ENCODE results near the gene GUCY2C. TPM values are rescaled to one million over a fixed set of nuclear protein-coding genes. Genes with fewer than 3 reads are reported as not detected.

The GUCY2C gene
- total and polyA plus RNA-seq, 8 donors: 0.40 to 0.64 (median 0.50) TPM; not detected in 2

GRCh38 chr12:14710632-14711320, 14.4 kb upstream of the GUCY2C start:
- Histone ChIP-seq H3K9me3 (no peaks in the 10 kb centered on the region), H3K36me3 (no peaks in the 10 kb centered on the region), H3K27me3 (peaks cover 0 to 25% of the 10 kb centered on the region in 2 donors), H3K4me1 (no peaks in the 10 kb centered on the region), H3K27ac (no peak overlapping the region), H3K4me3 (no peak overlapping the region)
- ATAC-seq: no peak
- no peak for DNase-seq
- TF ChIP-seq CTCF (IDR thresholded peaks at IDR 0.05): no peak
- intact Hi-C loops (cut with DNase I): no loop called here

GRCh38 chr12:14701809-14702568, 5.6 kb upstream of the GUCY2C start:
- no peak for ATAC-seq
- Histone ChIP-seq H3K27me3 (no peaks in the 10 kb centered on the region), H3K9me3 (no peaks in the 10 kb centered on the region), H3K4me3 (no peak overlapping the region), H3K27ac (no peak overlapping the region), H3K4me1 (no peaks in the 10 kb centered on the region), H3K36me3 (no peaks in the 10 kb centered on the region)
- TF ChIP-seq CTCF (IDR thresholded peaks at IDR 0.05): no peak
- no peak for DNase-seq
- intact Hi-C loops (cut with DNase I): no loop called here

GRCh38 chr12:14700935-14701334, 4.5 kb upstream of the GUCY2C start:
- no peak for DNase-seq
- H3K9me3 ChIP-seq: no peaks in the 10 kb centered on the region
- H3K36me3 ChIP-seq: no peaks in the 10 kb centered on the region
- no peak for ATAC-seq
- TF ChIP-seq CTCF (IDR thresholded peaks at IDR 0.05): no peak
- no peaks in the 10 kb centered on the region for H3K27me3 ChIP-seq
- H3K27ac ChIP-seq: no peak overlapping the region
- intact Hi-C loops (cut with DNase I): no loop called here
- no peak overlapping the region for H3K4me3 ChIP-seq
- H3K4me1 ChIP-seq: no peaks in the 10 kb centered on the region

GRCh38 chr12:14699923-14700322, 3.5 kb upstream of the GUCY2C start:
- H3K4me3 ChIP-seq: no peak overlapping the region
- H3K27me3 ChIP-seq: no peaks in the 10 kb centered on the region
- no peak for TF ChIP-seq CTCF (IDR thresholded peaks at IDR 0.05)
- H3K9me3 ChIP-seq: no peaks in the 10 kb centered on the region
- H3K27ac ChIP-seq: no peak overlapping the region
- intact Hi-C loops (cut with DNase I): no loop called here
- ATAC-seq: no peak
- DNase-seq: no peak
- H3K4me1 ChIP-seq: no peaks in the 10 kb centered on the region
- H3K36me3 ChIP-seq: no peaks in the 10 kb centered on the region

DNA sequence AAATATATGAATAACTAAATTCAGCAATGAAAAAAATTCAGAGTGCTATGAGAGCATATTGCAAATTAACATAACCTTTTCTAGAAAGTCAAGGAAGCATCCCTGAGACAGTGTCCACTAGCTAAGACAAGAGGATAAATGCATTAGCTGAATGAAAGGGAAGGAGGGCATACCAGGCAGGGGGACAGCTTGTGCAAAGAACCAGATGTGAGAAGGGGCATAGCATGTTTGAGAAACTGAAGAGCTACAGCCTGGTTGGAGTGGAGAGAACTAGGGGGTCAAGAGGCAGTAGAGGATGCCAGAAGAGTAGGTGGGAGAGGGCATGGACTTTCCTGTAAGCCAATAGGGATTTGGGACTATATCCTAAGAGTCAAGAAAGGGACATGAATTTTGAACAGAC, 2.2 kb upstream of the GUCY2C start:
- H3K4me3 ChIP-seq: no peak overlapping the region
- H3K27me3 ChIP-seq: no peaks in the 10 kb centered on the region
- H3K36me3 ChIP-seq: no peaks in the 10 kb centered on the region
- H3K9me3 ChIP-seq: no peaks in the 10 kb centered on the region
- ATAC-seq (no peak), DNase-seq (no peak)
- H3K27ac ChIP-seq: no peak overlapping the region
- H3K4me1 ChIP-seq: no peaks in the 10 kb centered on the region
- TF ChIP-seq CTCF (IDR thresholded peaks at IDR 0.05): no peak
- intact Hi-C loops (cut with DNase I): no loop called here

Measured in left lung (tissue), 10 donors.